ENCODE data around the gene PPFIA3.

Gene PPFIA3

DNA sequence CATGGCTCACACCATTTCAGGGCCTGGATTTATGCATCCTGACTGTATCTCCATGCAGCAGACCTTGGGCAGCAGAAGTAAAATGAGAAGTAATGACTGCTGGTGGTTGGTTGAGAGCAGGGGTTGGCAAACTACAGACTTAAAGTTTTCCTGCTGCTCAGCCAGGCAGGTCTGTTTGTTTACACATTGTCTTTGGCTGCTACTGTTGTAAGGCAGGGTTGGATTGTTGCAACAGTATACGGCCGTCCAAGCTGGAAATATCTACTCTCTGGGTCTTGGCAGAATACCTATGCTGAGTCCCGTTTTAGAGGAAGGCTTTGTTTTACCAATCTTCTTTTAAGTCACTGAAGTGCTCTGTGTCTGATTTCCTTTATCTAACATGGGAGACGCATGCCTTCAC is 20.5 kb upstream of the PPFIA3 start:
- H3K4me2 ChIP-seq (ENCODE audit: insufficient read depth, low read length): no peak overlapping the region
- no peak for DNase-seq
- no peak overlapping the region for H2AFZ ChIP-seq (ENCODE audit: low read depth, low read length)
- H3K4me1 ChIP-seq (ENCODE audit: insufficient read depth, low read length): peaks cover 37% of the 10 kb centered on the region
- H3K4me3 ChIP-seq (ENCODE audit: low read depth in 1 of 2, low read length in 2 of 2): no peak overlapping the region
- H3K36me3 ChIP-seq (ENCODE audit: insufficient read depth, low read length): peaks cover 98% of the 10 kb centered on the region
- H3K9ac ChIP-seq (ENCODE audit: low read depth, low read length): peak overlapping the region; percentile 14; the same call in 1 of the 2 replicates
- no peak for ATAC-seq (ENCODE audit: insufficient read depth, low read depth)
- H3K27ac ChIP-seq (ENCODE audit: low read length): peak overlapping the region; percentile 80
- peaks cover 86% of the 10 kb centered on the region for H4K20me1 ChIP-seq (ENCODE audit: insufficient read depth, low read length)
- TF ChIP-seq, protein P1, sequence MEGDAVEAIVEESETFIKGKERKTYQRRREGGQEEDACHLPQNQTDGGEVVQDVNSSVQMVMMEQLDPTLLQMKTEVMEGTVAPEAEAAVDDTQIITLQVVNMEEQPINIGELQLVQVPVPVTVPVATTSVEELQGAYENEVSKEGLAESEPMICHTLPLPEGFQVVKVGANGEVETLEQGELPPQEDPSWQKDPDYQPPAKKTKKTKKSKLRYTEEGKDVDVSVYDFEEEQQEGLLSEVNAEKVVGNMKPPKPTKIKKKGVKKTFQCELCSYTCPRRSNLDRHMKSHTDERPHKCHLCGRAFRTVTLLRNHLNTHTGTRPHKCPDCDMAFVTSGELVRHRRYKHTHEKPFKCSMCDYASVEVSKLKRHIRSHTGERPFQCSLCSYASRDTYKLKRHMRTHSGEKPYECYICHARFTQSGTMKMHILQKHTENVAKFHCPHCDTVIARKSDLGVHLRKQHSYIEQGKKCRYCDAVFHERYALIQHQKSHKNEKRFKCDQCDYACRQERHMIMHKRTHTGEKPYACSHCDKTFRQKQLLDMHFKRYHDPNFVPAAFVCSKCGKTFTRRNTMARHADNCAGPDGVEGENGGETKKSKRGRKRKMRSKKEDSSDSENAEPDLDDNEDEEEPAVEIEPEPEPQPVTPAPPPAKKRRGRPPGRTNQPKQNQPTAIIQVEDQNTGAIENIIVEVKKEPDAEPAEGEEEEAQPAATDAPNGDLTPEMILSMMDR (IDR thresholded peaks at IDR 0.05; ENCODE audit: borderline replicate concordance, extremely low read depth, low read length, poor library complexity, severe bottlenecking): no peak
- TF ChIP-seq EZH2 (IDR thresholded peaks at IDR 0.05; ENCODE audit: borderline replicate concordance, low read depth, low read length, severe bottlenecking): no peak
- H3K27me3 ChIP-seq (ENCODE audit: insufficient read depth, low read length, poor library complexity): no peaks in the 10 kb centered on the region
- H3K79me2 ChIP-seq (ENCODE audit: insufficient read depth, low read length): peaks cover 70% of the 10 kb centered on the region
- no peaks in the 10 kb centered on the region for H3K9me3 ChIP-seq (ENCODE audit: insufficient read depth, low read length, severe bottlenecking)

DNA sequence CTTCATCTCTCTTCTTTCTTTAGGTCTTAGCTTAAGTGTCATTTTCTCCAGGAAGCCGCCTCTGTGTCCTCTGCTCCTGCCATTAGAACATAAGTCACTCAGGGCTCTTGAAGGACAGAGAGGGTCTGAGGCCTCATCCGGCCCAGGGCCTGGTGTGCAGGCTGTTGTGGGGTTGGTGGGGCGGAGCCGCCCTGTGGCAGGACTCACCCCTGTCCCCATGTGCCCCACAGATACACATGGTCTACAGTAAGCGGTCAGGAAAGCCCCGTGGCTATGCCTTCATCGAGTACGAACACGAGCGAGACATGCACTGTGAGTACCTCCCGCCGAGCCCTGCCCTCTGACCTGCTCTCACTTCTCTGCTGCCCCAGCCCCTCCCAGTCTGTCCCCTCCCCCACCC is 18.2 kb upstream of the PPFIA3 start:
- Histone ChIP-seq H3K79me2 (ENCODE audit: insufficient read depth, low read length) (peaks cover 52% of the 10 kb centered on the region), H3K9me3 (ENCODE audit: insufficient read depth, low read length, severe bottlenecking) (no peaks in the 10 kb centered on the region), H3K27ac (ENCODE audit: low read length) (no peak overlapping the region), H3K4me2 (ENCODE audit: insufficient read depth, low read length) (no peak overlapping the region), H3K4me1 (ENCODE audit: insufficient read depth, low read length) (peaks cover 23% of the 10 kb centered on the region), H3K36me3 (ENCODE audit: insufficient read depth, low read length) (peaks cover 98% of the 10 kb centered on the region), H3K9ac (ENCODE audit: low read depth, low read length) (no peak overlapping the region), H3K4me3 (ENCODE audit: low read depth in 1 of 2, low read length in 2 of 2) (no peak overlapping the region), H4K20me1 (ENCODE audit: insufficient read depth, low read length) (peaks cover 84% of the 10 kb centered on the region), H2AFZ (ENCODE audit: low read depth, low read length) (no peak overlapping the region), H3K27me3 (ENCODE audit: insufficient read depth, low read length, poor library complexity) (no peaks in the 10 kb centered on the region)
- ATAC-seq (ENCODE audit: insufficient read depth, low read depth) (no peak), DNase-seq (no peak)
- TF ChIP-seq EZH2 (IDR thresholded peaks at IDR 0.05; ENCODE audit: borderline replicate concordance, low read depth, low read length, severe bottlenecking): no peak
- TF ChIP-seq, protein P1 (IDR thresholded peaks at IDR 0.05; ENCODE audit: borderline replicate concordance, extremely low read depth, low read length, poor library complexity, severe bottlenecking): no peak

DNA sequence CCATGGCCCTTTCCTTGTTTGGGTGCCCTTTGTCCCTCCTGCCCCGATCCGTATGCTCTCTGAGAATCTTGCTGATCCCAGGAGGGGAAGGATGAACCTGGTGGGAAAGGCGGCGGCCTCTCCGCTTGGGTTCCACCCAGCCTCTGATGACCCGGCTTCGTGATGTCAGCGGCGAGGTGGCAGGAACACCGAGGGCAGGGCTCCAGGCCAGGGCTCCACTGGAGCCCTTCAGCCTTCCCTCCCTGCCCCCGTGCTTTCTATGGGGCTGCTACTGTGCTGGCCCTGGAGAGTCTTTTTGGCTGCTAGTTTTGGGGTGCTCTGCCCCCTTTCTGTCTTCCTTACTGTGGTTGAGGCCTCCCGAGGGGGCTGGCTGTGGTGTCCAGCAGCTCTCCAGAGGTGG is 17.0 kb upstream of the PPFIA3 start:
- Histone ChIP-seq H3K4me2 (ENCODE audit: insufficient read depth, low read length) (no peak overlapping the region), H3K79me2 (ENCODE audit: insufficient read depth, low read length) (peaks cover 44% of the 10 kb centered on the region), H3K4me1 (ENCODE audit: insufficient read depth, low read length) (peaks cover 12% of the 10 kb centered on the region), H3K27me3 (ENCODE audit: insufficient read depth, low read length, poor library complexity) (no peaks in the 10 kb centered on the region), H3K9me3 (ENCODE audit: insufficient read depth, low read length, severe bottlenecking) (no peaks in the 10 kb centered on the region), H3K36me3 (ENCODE audit: insufficient read depth, low read length) (peaks cover 98% of the 10 kb centered on the region), H3K27ac (ENCODE audit: low read length) (no peak overlapping the region), H4K20me1 (ENCODE audit: insufficient read depth, low read length) (peaks cover 86% of the 10 kb centered on the region), H2AFZ (ENCODE audit: low read depth, low read length) (no peak overlapping the region), H3K9ac (ENCODE audit: low read depth, low read length) (no peak overlapping the region), H3K4me3 (ENCODE audit: low read depth in 1 of 2, low read length in 2 of 2) (no peak overlapping the region)
- no peak for DNase-seq
- TF ChIP-seq EZH2 (IDR thresholded peaks at IDR 0.05; ENCODE audit: borderline replicate concordance, low read depth, low read length, severe bottlenecking): no peak
- TF ChIP-seq, protein P1 (IDR thresholded peaks at IDR 0.05; ENCODE audit: borderline replicate concordance, extremely low read depth, low read length, poor library complexity, severe bottlenecking): no peak
- ATAC-seq (ENCODE audit: insufficient read depth, low read depth): no peak
